HG02623 (cell line): Measurements from ENCODE around the gene HHIPL1.
"Not testable (repeated sequence)": the region's sequence is repeated elsewhere in the genome, so short reads cannot be mapped to it uniquely, and the experiment has no call there.

ENCODE experiments used
- ATAC-seq: cut with Tn5 transposase; IDR thresholded peaks from one replicate; pipeline ENCODE4 v1.9.1; 2021; ENCODE audit warnings: moderate library complexity; ENCODE audit not compliant: unreplicated experiment

Gene HHIPL1

DNA sequence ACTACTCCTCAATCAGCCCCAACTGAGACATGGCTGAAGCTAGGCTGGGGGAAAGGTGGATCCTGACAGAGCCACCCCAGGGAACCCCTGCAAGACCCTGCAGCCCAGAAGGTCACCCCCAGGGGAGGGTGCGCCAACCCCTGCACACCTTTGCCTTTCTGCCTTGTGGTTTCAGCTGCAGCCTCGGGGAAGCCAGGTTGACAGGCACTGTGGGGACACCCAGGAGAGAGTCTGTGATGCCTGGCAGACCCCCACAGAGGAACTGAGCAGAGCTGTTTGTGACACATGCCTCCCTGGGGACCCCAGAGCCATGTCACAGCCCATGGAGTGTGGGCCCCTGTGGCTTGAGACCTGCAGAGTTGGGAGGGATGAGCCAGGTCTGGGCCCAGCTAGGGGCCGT, 11.8 kb upstream of the HHIPL1 start:
- no peak for ATAC-seq

- no peak for ATAC-seq
Measured at GRCh38 chr14:99633918-99634317, 11.0 kb upstream of the HHIPL1 start.

DNA sequence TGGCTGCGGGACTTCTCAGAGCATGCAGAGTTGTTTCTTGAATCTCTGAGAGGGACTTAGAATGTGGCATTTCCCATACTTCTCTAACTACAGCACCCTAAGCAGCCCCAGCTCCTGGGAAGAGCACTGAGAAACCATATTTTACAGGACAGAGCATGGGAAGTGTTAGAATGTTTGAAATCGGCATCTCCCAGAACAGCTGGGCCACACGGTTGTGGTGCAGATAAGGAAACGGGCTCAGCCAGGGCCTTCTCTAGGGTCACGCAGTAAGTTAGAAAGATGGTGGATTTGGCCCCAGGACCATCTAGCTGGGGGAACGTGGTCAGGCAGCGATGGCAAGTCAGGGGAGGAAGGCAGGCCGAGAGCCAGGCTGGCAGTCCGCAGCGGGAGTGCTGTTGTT, 10.5 kb upstream of the HHIPL1 start:
- no peak for ATAC-seq

- ATAC-seq: no peak
Measured at GRCh38 chr14:99635116-99635515, 9.8 kb upstream of the HHIPL1 start.

GRCh38 chr14:99636487-99636886, 8.4 kb upstream of the HHIPL1 start:
- no peak for ATAC-seq

GRCh38 chr14:99637624-99638023, 7.3 kb upstream of the HHIPL1 start:
- ATAC-seq: no peak

- not testable (repeated sequence) for ATAC-seq
Measured at GRCh38 chr14:99642771-99643170, 2.2 kb upstream of the HHIPL1 start.

GRCh38 chr14:99643343-99643742, 1.6 kb upstream of the HHIPL1 start:
- ATAC-seq: no peak

- no peak for ATAC-seq
Measured at GRCh38 chr14:99644035-99644587, 818 bp upstream of the HHIPL1 start.

- ATAC-seq: no peak
Measured at GRCh38 chr14:99645545-99646505, 896 bp downstream of the HHIPL1 start.

GRCh38 chr14:99647411-99647810, 2.5 kb downstream of the HHIPL1 start:
- ATAC-seq: no peak

DNA sequence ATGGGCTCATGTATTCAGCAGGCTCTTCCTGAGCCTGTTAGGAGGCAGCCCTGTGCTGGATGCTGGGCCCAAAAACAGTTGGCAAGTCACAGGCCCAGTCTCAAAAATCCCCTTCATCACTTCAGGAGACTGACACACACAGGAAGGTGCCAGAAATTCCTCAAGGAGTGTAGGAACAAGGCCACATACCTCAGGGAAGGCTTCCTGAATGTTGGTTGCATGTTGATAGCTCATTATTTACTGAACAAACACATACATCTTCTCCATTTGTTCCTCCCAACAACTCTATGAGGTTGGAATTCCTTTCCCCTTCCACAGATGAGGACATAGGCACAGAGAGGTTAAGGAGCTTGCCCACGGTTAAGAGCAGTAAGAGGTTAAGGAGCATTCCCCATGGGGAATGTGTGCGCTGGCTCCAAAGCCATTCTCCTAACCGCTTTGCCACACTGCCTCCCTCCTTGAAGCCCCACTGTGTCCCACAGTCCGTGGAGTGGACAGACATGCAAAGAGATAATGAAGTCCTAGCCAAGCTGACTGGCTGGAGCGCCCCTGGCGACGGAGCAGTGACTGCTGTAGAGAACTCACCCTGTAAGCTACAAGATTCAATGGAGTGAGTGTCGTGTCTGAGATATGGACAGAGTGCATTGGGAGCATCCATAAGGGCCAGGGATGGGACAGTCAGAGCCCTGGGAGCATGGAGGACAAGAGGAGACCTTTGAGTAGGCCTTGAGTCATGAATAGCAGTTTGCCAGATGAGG, 3.3 kb downstream of the HHIPL1 start:
- ATAC-seq: no peak

- ATAC-seq: no peak
Measured at GRCh38 chr14:99649219-99649618, 4.3 kb downstream of the HHIPL1 start.

- no peak for ATAC-seq
Measured at GRCh38 chr14:99649643-99650042, 4.7 kb downstream of the HHIPL1 start.

- no peak for ATAC-seq
Measured at GRCh38 chr14:99650189-99650588, 5.3 kb downstream of the HHIPL1 start.

GRCh38 chr14:99651953-99652746, 7.2 kb downstream of the HHIPL1 start:
- ATAC-seq: no peak

GRCh38 chr14:99654235-99654985, 9.5 kb downstream of the HHIPL1 start:
- no peak for ATAC-seq

DNA sequence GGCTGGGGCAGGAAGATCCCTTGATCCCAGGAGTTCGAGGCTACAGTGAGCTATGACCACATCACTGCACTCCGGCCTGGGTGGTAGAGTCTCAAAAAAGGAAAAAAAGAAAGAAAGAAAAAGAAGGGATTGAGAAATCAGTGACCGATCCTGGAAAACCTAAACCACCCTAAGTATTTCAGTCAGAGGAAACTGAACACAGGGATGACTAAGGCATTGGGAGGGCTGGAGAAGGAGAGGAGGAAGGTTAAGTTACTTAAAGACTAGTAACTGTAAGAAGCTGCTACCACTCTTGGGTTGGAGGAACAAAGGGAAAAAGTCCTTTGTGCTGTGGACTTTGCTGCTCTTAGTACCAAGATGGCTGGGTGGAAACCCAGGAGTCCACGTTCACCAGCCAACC, 10.6 kb downstream of the HHIPL1 start:
- no peak for ATAC-seq

- ATAC-seq: no peak
Measured at GRCh38 chr14:99656171-99656570, 11.2 kb downstream of the HHIPL1 start.

GRCh38 chr14:99657645-99658155, 12.8 kb downstream of the HHIPL1 start:
- ATAC-seq: no peak
